NCI-H774 (cell line): ENCODE measurements around the gene MRPS24.
"Not testable (repeated sequence)": the region's sequence is repeated elsewhere in the genome, so short reads cannot be mapped to it uniquely, and the experiment has no call there.

Source experiments
- DNase-seq: peaks from one replicate; lab custom pipeline; 2025; lab: John Stamatoyannopoulos, UW

Gene MRPS24

GRCh38 chr7:43869006-43869866 lies at the start of gene MRPS24:
Gene MRPS24 (minus strand): TSS chr7:43869517. CDS start chr7:43869495, 22 bp downstream.
- DNase-seq = peak; percentile 91

GRCh38 chr7:43915907-43916306 lies 46.6 kb upstream of the MRPS24 start:
- DNase-seq = no peak

- DNase-seq = no peak
Observed at GRCh38 chr7:43914795-43915194, 45.5 kb upstream of the MRPS24 start.

- peak; percentile 22 for DNase-seq
Observed at GRCh38 chr7:43906331-43907010, 37.2 kb upstream of the MRPS24 start, which contains the start of gene URGCP. Gene URGCP (minus strand): TSS chr7:43906596. CDS start chr7:43906575, 21 bp downstream.

- no peak for DNase-seq
Observed at GRCh38 chr7:43905956-43906330, 36.6 kb upstream of the MRPS24 start.

GRCh38 chr7:43905209-43905946 lies 36.1 kb upstream of the MRPS24 start:
- no peak for DNase-seq

- no peak for DNase-seq
Observed at GRCh38 chr7:43904533-43905208, 35.4 kb upstream of the MRPS24 start.

- DNase-seq = no peak
Observed at GRCh38 chr7:43902542-43903054, 33.3 kb upstream of the MRPS24 start.

GRCh38 chr7:43898571-43898970 lies 29.3 kb upstream of the MRPS24 start:
- not testable (repeated sequence) for DNase-seq

- no peak for DNase-seq
Observed at GRCh38 chr7:43895847-43896415, 26.6 kb upstream of the MRPS24 start.

- no peak for DNase-seq
Observed at GRCh38 chr7:43891069-43891955, 22.0 kb upstream of the MRPS24 start.

GRCh38 chr7:43890468-43890867 lies 21.2 kb upstream of the MRPS24 start:
- no peak for DNase-seq

GRCh38 chr7:43888993-43889945 lies 20.0 kb upstream of the MRPS24 start:
- no peak for DNase-seq

GRCh38 chr7:43884617-43885016 lies 15.3 kb upstream of the MRPS24 start:
- no peak for DNase-seq

- no peak for DNase-seq
Observed at GRCh38 chr7:43884209-43884608, 14.9 kb upstream of the MRPS24 start.

- DNase-seq = no peak
Observed at GRCh38 chr7:43880596-43880995, 11.3 kb upstream of the MRPS24 start.

- no peak for DNase-seq
Observed at GRCh38 chr7:43879477-43879876, 10.2 kb upstream of the MRPS24 start.

GRCh38 chr7:43878867-43879266 lies 9.6 kb upstream of the MRPS24 start:
- DNase-seq = no peak
